K562 (cell line): ENCODE results near the gene ADI1. TPM values are rescaled to one million over a fixed set of nuclear protein-coding genes. Genes with fewer than 3 reads are reported as not detected.

Experiments used
- ATAC-seq: fragments of 200-7000 bp; cut with Tn5 transposase; 3 replicates; pipeline ENCODE4 v1.9.1; 2020; ENCODE audit warnings: moderate library complexity
- BruUV-seq: library from RNA; stranded (reverse); fragments of 400-500 nt; replicated peaks from 2 replicates; lab custom pipeline; 2021; lab: Mats Ljungman, UMichigan
- CTCF ChIA-PET: fragments of 300-600 bp; formaldehyde crosslinking; extraction: SDS; loops from one replicate; lab custom pipeline; 2021; ENCODE audit warnings: low intra/inter-chr PET ratio; lab: Yijun Ruan, JAX
- POLR2A ChIA-PET: fragments of 300-600, 350-650 bp; sonication (Branson Sonifier 250); formaldehyde crosslinking; extraction: SDS; loops from one replicate; lab custom pipeline; 2021; ENCODE audit warnings: antibody characterized with exemption, inconsistent platforms; lab: Yijun Ruan, JAX
- DNase-seq, 4 experiments: peaks; one replicate each; pipeline versions ENCODE4 v3.0.0 to v3.0.0-alpha.2; 2011 to 2018; ENCODE audit warnings: low spot score in 3 of 4, mixed read lengths in 3 of 4; ENCODE audit errors: extremely low read depth in 1 of 4
- FAIRE-seq: peaks from 2 replicates; lab custom pipeline; 2011; peaks lifted over from hg19 to GRCh38; lab: Jason Lieb, UNC
- H2AFZ ChIP-seq: 2 replicates; pipeline ENCODE4 v1.6.0; 2011; ENCODE audit warnings: low read depth, low read length, control low read depth, inconsistent platforms
- H3K27ac ChIP-seq: fragments of 200-600 bp; 3 replicates; pipeline ENCODE4 v1.8.0; 2011; ENCODE audit warnings: low read depth, mild to moderate bottlenecking, control low read depth, inconsistent platforms, low read length, moderate library complexity, mixed read lengths; ENCODE audit errors: extremely low read depth
- H3K27me3 ChIP-seq, 2 experiments: fragments of 300-600 bp in 1 of 2; 2 replicates in 1 of 2; 3 replicates in 1 of 2; pipeline versions ENCODE4 v1.6.0 to v1.8.0; 2011; ENCODE audit warnings: inconsistent platforms in 2 of 2, low read length in 2 of 2, mild to moderate bottlenecking in 1 of 2, mixed read lengths in 1 of 2, moderate library complexity in 1 of 2; ENCODE audit not compliant: control insufficient read depth in 2 of 2, insufficient read depth in 2 of 2
- H3K36me3 ChIP-seq: fragments of 300-600 bp; 3 replicates; pipeline ENCODE4 v1.8.0; 2011; ENCODE audit warnings: mild to moderate bottlenecking, low read length, inconsistent platforms; ENCODE audit not compliant: control insufficient read depth, insufficient read depth
- H3K4me1 ChIP-seq, 2 experiments: fragments of 200-600 bp in 1 of 2; replicated peaks in 1 of 2; 2 replicates in 1 of 2; 3 replicates in 1 of 2; pipeline versions ENCODE4 v1.5.1 to v1.8.0; 2011; ENCODE audit warnings: inconsistent platforms in 2 of 2, low read length in 2 of 2, mild to moderate bottlenecking in 1 of 2, mixed read lengths in 1 of 2, moderate library complexity in 1 of 2; ENCODE audit not compliant: control insufficient read depth in 2 of 2, insufficient read depth in 2 of 2
- H3K4me2 ChIP-seq: 2 replicates; pipeline ENCODE4 v1.6.1; 2011; ENCODE audit warnings: low read length, control low read depth, inconsistent platforms, mixed read lengths; ENCODE audit not compliant: insufficient read depth
- H3K4me3 ChIP-seq: fragments of 200-600 bp; sonication (generic), shearing (Covaris generic); 2 replicates; pipeline ENCODE4 v1.5.1; 2016; ENCODE audit warnings: control low read depth, inconsistent platforms
- H3K79me2 ChIP-seq: fragments of 200-600 bp; 3 replicates; pipeline ENCODE4 v1.8.0; 2011; ENCODE audit warnings: low read length, inconsistent platforms; ENCODE audit not compliant: control insufficient read depth, insufficient read depth
- H3K9ac ChIP-seq, 2 experiments: 2 replicates each; pipeline versions ENCODE4 v1.6.0 to v1.6.1; 2011; ENCODE audit warnings: low read depth in 2 of 2, low read length in 2 of 2, control low read depth in 1 of 2, inconsistent platforms in 1 of 2, mild to moderate bottlenecking in 1 of 2, mixed read lengths in 1 of 2; ENCODE audit not compliant: insufficient read depth in 1 of 2
- H3K9me1 ChIP-seq: one replicate; pipeline ENCODE4 v1.6.0; 2011; ENCODE audit warnings: inconsistent platforms, mild to moderate bottlenecking, low read length, moderate library complexity; ENCODE audit not compliant: control insufficient read depth, insufficient read depth
- H3K9me3 ChIP-seq: replicated peaks from 2 replicates; pipeline ENCODE4 v1.5.1; 2011; ENCODE audit warnings: low read depth, low read length, inconsistent platforms; ENCODE audit not compliant: control insufficient read depth, insufficient read depth
- H4K20me1 ChIP-seq: replicated peaks from 2 replicates; pipeline ENCODE4 v1.6.1; 2011; ENCODE audit warnings: low read length, inconsistent platforms, mixed read lengths; ENCODE audit not compliant: control insufficient read depth, insufficient read depth
- BHLHE40 ChIP-seq: IDR thresholded peaks from 2 replicates; pipeline ENCODE4 v1.6.1; 2011; ENCODE audit warnings: low read length, improper control_type of control experiment
- ELF2 ChIP-seq: fragments of 250-450 bp; sonication (Bioruptor Pico); IDR thresholded peaks from 2 replicates; pipeline ENCODE4 v1.5.0; 2021; ENCODE audit warnings: mild to moderate bottlenecking
- KDM1A ChIP-seq, 2 experiments: fragments of 450-650 bp; IDR thresholded peaks; 2 replicates each; pipeline ENCODE4 v1.6.1; 2016; ENCODE audit warnings: mild to moderate bottlenecking in 2 of 2
- NBN ChIP-seq: fragments of 450-650 bp; IDR thresholded peaks from 2 replicates; pipeline ENCODE4 v1.6.1; 2016; ENCODE audit warnings: low read depth, mild to moderate bottlenecking
- POLR2B ChIP-seq: fragments of 450-650 bp; IDR thresholded peaks from 2 replicates; pipeline ENCODE4 v1.6.1; 2018; ENCODE audit warnings: low read depth; ENCODE audit not compliant: partially characterized antibody
- PTBP1 ChIP-seq: fragments of 200-400 bp; formaldehyde crosslinking; IDR thresholded peaks from 2 replicates; pipeline ENCODE4 v1.6.1; 2017; ENCODE audit warnings: low read depth, low read length
- TAL1 ChIP-seq: fragments of 450-650 bp; IDR thresholded peaks from 2 replicates; pipeline ENCODE4 v1.6.1; 2016; ENCODE audit warnings: mild to moderate bottlenecking
- TBP ChIP-seq: optimal IDR thresholded peaks from 2 replicates; pipeline ENCODE3; 2011; ENCODE audit warnings: low read depth, low read length, improper control_type of control experiment
- TCF7 ChIP-seq: sonication (generic); IDR thresholded peaks from 2 replicates; pipeline ENCODE4 v1.6.1; 2016; ENCODE audit warnings: antibody characterized with exemption, borderline replicate concordance
- VEZF1 ChIP-seq: fragments of 200-800 bp; sonication (Bioruptor generic); IDR thresholded peaks from 2 replicates; pipeline ENCODE4 v1.6.1; 2017; ENCODE audit warnings: missing genetic modification characterization, missing compliant biosample characterization
- ZNF232 ChIP-seq: sonication (generic); formaldehyde crosslinking; IDR thresholded peaks from 2 replicates; pipeline ENCODE4 v1.8.0; 2022; ENCODE audit warnings: mild to moderate bottlenecking, missing genetic modification reagents
- ZNF239 ChIP-seq: fragments of 250-450 bp; sonication (Bioruptor Pico); IDR thresholded peaks from 2 replicates; pipeline ENCODE4 v1.4.0; 2020; ENCODE audit warnings: mild to moderate bottlenecking
- ZNF584 ChIP-seq: fragments of 200-800 bp; sonication (Bioruptor generic); IDR thresholded peaks from 2 replicates; pipeline ENCODE4 v1.6.1; 2016; ENCODE audit warnings: low read depth, mild to moderate bottlenecking, missing genetic modification characterization, missing compliant biosample characterization
- WGBS: fragments of 100-300 bp; shearing (Covaris generic); methylation state at CpG from one replicate; pipeline ENCODE4 v1.1.6; 2016; ENCODE audit warnings: low coverage, mixed read lengths; ENCODE audit not compliant: insufficient coverage; ENCODE audit errors: missing lambda C conversion rate; 5-methylcytosine and 5-hydroxymethylcytosine counted together
- in situ Hi-C: fragments of 300-500 bp; cut with MboI; formaldehyde crosslinking; loops from 4 replicates; pipeline ENCODE4 v1.15.0; 2018; ENCODE audit warnings: inconsistent platforms, mixed read lengths
- intact Hi-C: fragments of 100-400 bp; cut with micrococcal nuclease; formaldehyde crosslinking; loops from 2 replicates; pipeline ENCODE4 v1.14.2; 2022
- polyA plus RNA-seq, 8 experiments: library from polyadenylated mRNA; depleted of rRNA in 4 of 8; stranded (reverse) in 5 of 8; unstranded in 3 of 8; fragments of >200 nt; fragmentation: Nextera tagmentation in 2 of 8; fragmentation: Illumina TruSeq in 1 of 8; extraction: Ambion mirVana in 2 of 8; extraction: Trizol in 1 of 8; gene quantifications; 2 replicates each; pipeline versions ENCODE4 v1.2.1 to v1.2.3, GENCODE V29; 2011 to 2014; ENCODE audit warnings: inconsistent platforms in 1 of 8, missing spikeins in 1 of 8
- total RNA-seq, 7 experiments: library from RNA; depleted of rRNA in 6 of 7; stranded (reverse); fragments of >200 nt in 6 of 7; fragmentation: Illumina TruSeq in 2 of 7; extraction: Trizol in 2 of 7; gene quantifications; 2 replicates each; pipeline versions ENCODE4 v1.2.1 to v1.2.3, GENCODE V29; 2011 to 2021; ENCODE audit warnings: low replicate concordance in 1 of 7
- TF ChIP-seq, protein P1 (sequence below): fragments of 450-650 bp; formaldehyde crosslinking; IDR thresholded peaks from 2 replicates; pipeline ENCODE4 v1.4.0; 2020; ENCODE audit warnings: mild to moderate bottlenecking, moderate library complexity
- TF ChIP-seq, protein P2 (sequence below): fragments of 450-650 bp; IDR thresholded peaks from 2 replicates; pipeline ENCODE4 v1.6.1; 2016; ENCODE audit warnings: antibody characterized with exemption
- TF ChIP-seq, protein P3 (sequence below): fragments of 450-650 bp; conservative IDR thresholded peaks from 2 replicates; pipeline ENCODE4 v1.6.1; 2016; ENCODE audit warnings: missing genetic modification characterization, low read depth, mild to moderate bottlenecking, missing compliant biosample characterization, moderate library complexity

ADI1 gene
- total and polyA plus RNA-seq, 9 of the 15 experiments (the other 6 are each of a cell fraction or from before 2014, with no cell fraction given) = 6.1 to 51.0 (median 27.1) TPM

- TF ChIP-seq VEZF1 (peak; percentile 16; the same call in 1 of the 2 replicates), BHLHE40 (no peak), TCF7 (no peak), KDM1A (IDR thresholded peaks at IDR 0.05) (peak in 1 of 2 experiments; percentile 22; a peak in 1 of 4 replicates), ZNF584 (CRISPR knock-in tag) (0 out of 2 replicates have a peak, but pooled peaks have one; percentile 11)
These were observed 4.3 kb upstream of the ADI1 start (continued) for GRCh38 chr2:3523551-3524041.

DNA sequence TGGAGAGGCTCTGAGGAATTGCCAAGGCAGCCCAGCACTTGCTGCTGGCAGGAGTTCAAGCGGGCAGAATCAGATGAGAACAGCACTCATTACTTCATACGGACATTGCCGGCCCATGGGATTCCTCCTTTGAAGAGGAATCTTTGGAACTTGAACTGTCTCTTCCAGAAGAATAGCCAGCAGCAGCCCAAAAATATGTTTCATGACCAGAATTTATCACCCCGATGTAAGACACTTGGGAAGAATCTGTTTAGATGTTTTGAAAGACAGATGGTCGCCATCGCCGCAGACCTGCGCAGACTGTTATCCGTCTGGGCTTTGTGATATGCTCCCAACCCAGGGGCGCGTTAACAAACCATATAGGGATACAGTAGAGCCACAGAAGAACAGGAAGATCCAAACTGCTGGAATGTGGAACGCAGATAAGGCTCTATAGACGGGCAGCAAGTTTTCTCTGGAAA lies 3.7 kb upstream of the ADI1 start:
- CTCF ChIA-PET = no interaction called here
- POLR2A ChIA-PET = interaction anchor here (1.5 kb wide), 2 partner anchors 12 to 29 kb away, joined by 5 to 8 read pairs; no protein-coding TSS in a partner anchor
- no TSS peak for BruUV-seq
- Histone ChIP-seq H3K4me1 (peaks cover 27 to 33% of the 10 kb centered on the region in 2 experiments), H3K36me3 (peaks cover 8% of the 10 kb centered on the region; the same call in 2 of the 3 replicates), H4K20me1 (peaks cover 4% of the 10 kb centered on the region; the same call in 1 of the 2 replicates), H3K9me1 (no peaks in the 10 kb centered on the region), H3K79me2 (peaks cover 19% of the 10 kb centered on the region), H3K27ac (no peak overlapping the region), H3K27me3 (no peaks in the 10 kb centered on the region; a peak in 1 of 5 replicates), H2AFZ (peak overlapping the region; percentile 25; the same call in 1 of the 2 replicates), H3K9me3 (peaks cover 6% of the 10 kb centered on the region), H3K4me2 (peak overlapping the region; percentile 23; the same call in 1 of the 2 replicates), H3K4me3 (no peak overlapping the region), H3K9ac (peak overlapping the region in 1 of 2 experiments; percentile 31; a peak in 1 of 4 replicates)
- 11% methylated on average over 13 of the region's 13 CpGs for WGBS
- intact Hi-C loops = no loop called here
- in situ Hi-C loops = no loop called here
- peak; percentile 58 for FAIRE-seq
- DNase-seq = peak in 1 of 4 experiments; percentile 53
- no peak for ATAC-seq
- TF ChIP-seq TAL1 (peak; percentile 35; the same call in 1 of the 2 replicates), PTBP1 (no peak), ZNF232 (CRISPR knock-in tag) (no peak), NBN (no peak), POLR2B (no peak), ELF2 (CRISPR knock-in tag) (no peak), TBP (no peak), ZNF239 (CRISPR knock-in tag) (no peak)
- TF ChIP-seq, protein P1, sequence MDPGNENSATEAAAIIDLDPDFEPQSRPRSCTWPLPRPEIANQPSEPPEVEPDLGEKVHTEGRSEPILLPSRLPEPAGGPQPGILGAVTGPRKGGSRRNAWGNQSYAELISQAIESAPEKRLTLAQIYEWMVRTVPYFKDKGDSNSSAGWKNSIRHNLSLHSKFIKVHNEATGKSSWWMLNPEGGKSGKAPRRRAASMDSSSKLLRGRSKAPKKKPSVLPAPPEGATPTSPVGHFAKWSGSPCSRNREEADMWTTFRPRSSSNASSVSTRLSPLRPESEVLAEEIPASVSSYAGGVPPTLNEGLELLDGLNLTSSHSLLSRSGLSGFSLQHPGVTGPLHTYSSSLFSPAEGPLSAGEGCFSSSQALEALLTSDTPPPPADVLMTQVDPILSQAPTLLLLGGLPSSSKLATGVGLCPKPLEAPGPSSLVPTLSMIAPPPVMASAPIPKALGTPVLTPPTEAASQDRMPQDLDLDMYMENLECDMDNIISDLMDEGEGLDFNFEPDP (CRISPR knock-in tag) = no peak
- TF ChIP-seq, protein P2, sequence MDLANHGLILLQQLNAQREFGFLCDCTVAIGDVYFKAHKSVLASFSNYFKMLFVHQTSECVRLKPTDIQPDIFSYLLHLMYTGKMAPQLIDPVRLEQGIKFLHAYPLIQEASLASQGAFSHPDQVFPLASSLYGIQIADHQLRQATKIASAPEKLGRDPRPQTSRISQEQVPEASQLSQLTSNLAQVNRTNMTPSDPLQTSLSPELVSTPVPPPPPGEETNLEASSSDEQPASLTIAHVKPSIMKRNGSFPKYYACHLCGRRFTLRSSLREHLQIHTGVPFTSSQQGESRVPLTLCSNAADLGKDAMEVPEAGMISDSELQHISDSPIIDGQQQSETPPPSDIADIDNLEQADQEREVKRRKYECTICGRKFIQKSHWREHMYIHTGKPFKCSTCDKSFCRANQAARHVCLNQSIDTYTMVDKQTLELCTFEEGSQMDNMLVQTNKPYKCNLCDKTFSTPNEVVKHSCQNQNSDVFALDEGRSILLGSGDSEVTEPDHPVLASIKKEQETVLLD = no peak
- TF ChIP-seq, protein P3, sequence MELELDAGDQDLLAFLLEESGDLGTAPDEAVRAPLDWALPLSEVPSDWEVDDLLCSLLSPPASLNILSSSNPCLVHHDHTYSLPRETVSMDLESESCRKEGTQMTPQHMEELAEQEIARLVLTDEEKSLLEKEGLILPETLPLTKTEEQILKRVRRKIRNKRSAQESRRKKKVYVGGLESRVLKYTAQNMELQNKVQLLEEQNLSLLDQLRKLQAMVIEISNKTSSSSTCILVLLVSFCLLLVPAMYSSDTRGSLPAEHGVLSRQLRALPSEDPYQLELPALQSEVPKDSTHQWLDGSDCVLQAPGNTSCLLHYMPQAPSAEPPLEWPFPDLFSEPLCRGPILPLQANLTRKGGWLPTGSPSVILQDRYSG = no peak
